ENCODE data around the gene COL6A5. TPM values are rescaled to one million over a fixed set of nuclear protein-coding genes. Genes with fewer than 3 reads are reported as not detected.
A peak's percentile ranks its signal among the peaks of the same experiment; 100 is the strongest.

COL6A5 gene
- total RNA-seq, 1 experiment from 2014 or later = not detected

DNA sequence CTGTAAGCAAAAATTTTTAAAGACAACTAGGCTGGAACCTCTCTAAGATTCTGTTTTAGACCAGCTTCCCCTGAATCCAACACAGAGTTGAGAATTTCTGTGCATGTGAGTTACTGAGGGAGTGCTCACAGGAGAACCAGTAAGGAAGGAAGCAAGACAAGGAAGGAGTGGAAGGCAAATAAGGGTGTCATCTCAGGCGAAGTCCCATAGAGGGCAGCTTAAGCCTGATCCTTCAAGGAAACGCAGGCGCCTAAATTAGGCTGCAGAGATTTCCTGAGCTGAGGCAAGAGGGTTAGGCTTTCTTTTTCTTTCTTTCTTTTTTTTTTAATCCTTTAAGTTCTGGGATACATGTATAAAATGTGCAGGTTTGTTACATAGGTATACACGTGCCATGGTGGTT, 135.3 kb downstream of the COL6A5 start:
- Mint-ChIP-seq H3K27ac (ENCODE audit: unreplicated experiment) (no peak overlapping the region), H3K36me3 (ENCODE audit: insufficient read depth, unreplicated experiment) (no peaks in the 10 kb centered on the region), H3K9me3 (ENCODE audit: unreplicated experiment) (no peaks in the 10 kb centered on the region), H3K4me1 (ENCODE audit: low read depth, unreplicated experiment) (no peaks in the 10 kb centered on the region), H3K4me3 (ENCODE audit: unreplicated experiment) (no peak overlapping the region), H3K27me3 (ENCODE audit: insufficient read depth, unreplicated experiment) (peaks cover 2% of the 10 kb centered on the region)
- peak; percentile 29 to 42 for DNase-seq
- no peak overlapping the region for H3K4me3 ChIP-seq (ENCODE audit: low read depth, low read length)
- CTCF ChIA-PET = interaction anchor here (1.0 kb wide), 1 partner anchor 58 kb away, joined by 4 read pairs; no protein-coding TSS in a partner anchor
- TF ChIP-seq, protein P1, sequence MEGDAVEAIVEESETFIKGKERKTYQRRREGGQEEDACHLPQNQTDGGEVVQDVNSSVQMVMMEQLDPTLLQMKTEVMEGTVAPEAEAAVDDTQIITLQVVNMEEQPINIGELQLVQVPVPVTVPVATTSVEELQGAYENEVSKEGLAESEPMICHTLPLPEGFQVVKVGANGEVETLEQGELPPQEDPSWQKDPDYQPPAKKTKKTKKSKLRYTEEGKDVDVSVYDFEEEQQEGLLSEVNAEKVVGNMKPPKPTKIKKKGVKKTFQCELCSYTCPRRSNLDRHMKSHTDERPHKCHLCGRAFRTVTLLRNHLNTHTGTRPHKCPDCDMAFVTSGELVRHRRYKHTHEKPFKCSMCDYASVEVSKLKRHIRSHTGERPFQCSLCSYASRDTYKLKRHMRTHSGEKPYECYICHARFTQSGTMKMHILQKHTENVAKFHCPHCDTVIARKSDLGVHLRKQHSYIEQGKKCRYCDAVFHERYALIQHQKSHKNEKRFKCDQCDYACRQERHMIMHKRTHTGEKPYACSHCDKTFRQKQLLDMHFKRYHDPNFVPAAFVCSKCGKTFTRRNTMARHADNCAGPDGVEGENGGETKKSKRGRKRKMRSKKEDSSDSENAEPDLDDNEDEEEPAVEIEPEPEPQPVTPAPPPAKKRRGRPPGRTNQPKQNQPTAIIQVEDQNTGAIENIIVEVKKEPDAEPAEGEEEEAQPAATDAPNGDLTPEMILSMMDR (IDR thresholded peaks at IDR 0.05; ENCODE audit: insufficient read depth in 1 of 2, low read depth in 1 of 2, low read length in 1 of 2, severe bottlenecking in 1 of 2, unreplicated experiment in 1 of 2) = peak; percentile 27 to 48
- intact Hi-C loops (cut with micrococcal nuclease; ENCODE audit: unreplicated experiment) = loop anchor here (1.0 kb wide), 1 partner anchor 59 kb away; no protein-coding TSS in a partner anchor
- no peaks in the 10 kb centered on the region for H3K4me1 ChIP-seq
- no TSS peak for BruUV-seq (replicated peaks)
- POLR2A ChIA-PET = no interaction called here
- no peaks in the 10 kb centered on the region for H3K27me3 ChIP-seq (replicated peaks; ENCODE audit: control insufficient read depth, insufficient read depth, low read length)
- H3K9me3 ChIP-seq = no peaks in the 10 kb centered on the region
- H3K36me3 ChIP-seq (ENCODE audit: control insufficient read depth, insufficient read depth, low read length) = no peaks in the 10 kb centered on the region

- intact Hi-C loops (cut with micrococcal nuclease; ENCODE audit: unreplicated experiment) = no loop called here
- TF ChIP-seq, protein P1 (IDR thresholded peaks at IDR 0.05; ENCODE audit: insufficient read depth in 1 of 2, low read depth in 1 of 2, low read length in 1 of 2, severe bottlenecking in 1 of 2, unreplicated experiment in 1 of 2) = no peak
- Mint-ChIP-seq H3K4me1 (ENCODE audit: low read depth, unreplicated experiment) (peaks cover 6% of the 10 kb centered on the region), H3K9me3 (ENCODE audit: unreplicated experiment) (no peaks in the 10 kb centered on the region), H3K4me3 (ENCODE audit: unreplicated experiment) (no peak overlapping the region), H3K27me3 (ENCODE audit: insufficient read depth, unreplicated experiment) (peaks cover 19% of the 10 kb centered on the region), H3K27ac (ENCODE audit: unreplicated experiment) (no peak overlapping the region), H3K36me3 (ENCODE audit: insufficient read depth, unreplicated experiment) (no peaks in the 10 kb centered on the region)
- Histone ChIP-seq H3K4me1 (no peaks in the 10 kb centered on the region), H3K4me3 (ENCODE audit: low read depth, low read length) (no peak overlapping the region), H3K27me3 (replicated peaks; ENCODE audit: control insufficient read depth, insufficient read depth, low read length) (no peaks in the 10 kb centered on the region), H3K9me3 (no peaks in the 10 kb centered on the region), H3K36me3 (ENCODE audit: control insufficient read depth, insufficient read depth, low read length) (no peaks in the 10 kb centered on the region)
- BruUV-seq (replicated peaks) = no TSS peak
- ChIA-PET POLR2A (no interaction called here), CTCF (no interaction called here)
- no peak for DNase-seq
These were observed 142.8 kb downstream of the COL6A5 start for GRCh38 chr3:130488288-130488687.

GRCh38 chr3:130488769-130489450, 143.4 kb downstream of the COL6A5 start:
- Mint-ChIP-seq H3K4me3 (ENCODE audit: unreplicated experiment) (no peak overlapping the region), H3K9me3 (ENCODE audit: unreplicated experiment) (no peaks in the 10 kb centered on the region), H3K4me1 (ENCODE audit: low read depth, unreplicated experiment) (peaks cover 6% of the 10 kb centered on the region), H3K27ac (ENCODE audit: unreplicated experiment) (no peak overlapping the region), H3K27me3 (ENCODE audit: insufficient read depth, unreplicated experiment) (peaks cover 17% of the 10 kb centered on the region), H3K36me3 (ENCODE audit: insufficient read depth, unreplicated experiment) (no peaks in the 10 kb centered on the region)
- ChIA-PET CTCF (no interaction called here), POLR2A (no interaction called here)
- Histone ChIP-seq H3K9me3 (no peaks in the 10 kb centered on the region), H3K4me3 (ENCODE audit: low read depth, low read length) (no peak overlapping the region), H3K36me3 (ENCODE audit: control insufficient read depth, insufficient read depth, low read length) (no peaks in the 10 kb centered on the region), H3K4me1 (no peaks in the 10 kb centered on the region), H3K27me3 (replicated peaks; ENCODE audit: control insufficient read depth, insufficient read depth, low read length) (no peaks in the 10 kb centered on the region)
- no peak for DNase-seq
- TF ChIP-seq, protein P1 (IDR thresholded peaks at IDR 0.05; ENCODE audit: insufficient read depth in 1 of 2, low read depth in 1 of 2, low read length in 1 of 2, severe bottlenecking in 1 of 2, unreplicated experiment in 1 of 2) = no peak
- no TSS peak for BruUV-seq (replicated peaks)
- intact Hi-C loops (cut with micrococcal nuclease; ENCODE audit: unreplicated experiment) = no loop called here

Data from Caco-2 (cell line).